ENCODE measurements around the gene EFHC1. TPM values are rescaled to one million over a fixed set of nuclear protein-coding genes. Genes with fewer than 3 reads are reported as not detected.

Gene EFHC1
- total and polyA plus RNA-seq, 2 donors (not counting 1 experiment from before 2014, with no cell fraction given) = 19.4 to 34.8 TPM

- H3K4me1 Mint-ChIP-seq = peaks cover 53% of the 10 kb centered on the region
- no peaks in the 10 kb centered on the region for H3K27me3 Mint-ChIP-seq
- intact Hi-C loops (cut with micrococcal nuclease) = loop anchor here (5.0 to 10.0 kb wide), 2 partner anchors 86 to 309 kb away; partner anchors contain the start of gene PKHD1
- Histone ChIP-seq H4K20me1 (ENCODE audit: control insufficient read depth, insufficient read depth, low read length, poor library complexity, severe bottlenecking) (no peaks in the 10 kb centered on the region), H3K9ac (ENCODE audit: low read length) (no peak overlapping the region), H3K36me3 (replicated peaks in 1 of 2; ENCODE audit: control extremely low read depth in 1 of 2, control insufficient read depth in 1 of 2, extremely low read depth in 1 of 2, insufficient read depth in 2 of 2, low read length in 1 of 2) (no peaks in the 10 kb centered on the region), H3K79me2 (ENCODE audit: control insufficient read depth, insufficient read depth, low read length) (peaks cover 6% of the 10 kb centered on the region), H2AFZ (ENCODE audit: insufficient read depth, low read depth, low read length, poor library complexity, severe bottlenecking) (no peak overlapping the region), H3K27ac (ENCODE audit: low read length in 2 of 2) (no peak overlapping the region), H3K9me3 (ENCODE audit: control extremely low read depth in 1 of 3, control insufficient read depth in 2 of 3, insufficient read depth in 1 of 3, low read length in 2 of 3) (no peaks in the 10 kb centered on the region), H3K4me2 (replicated peaks; ENCODE audit: low read depth, low read length, poor library complexity, severe bottlenecking) (peak overlapping the region; percentile 18), H3K4me3 (ENCODE audit: control extremely low read depth in 1 of 5, extremely low read depth in 1 of 5, insufficient read depth in 1 of 5, low read depth in 2 of 5, low read length in 4 of 5) (no peak overlapping the region), H3K27me3 (replicated peaks in 1 of 4; ENCODE audit: control extremely low read depth in 1 of 4, control insufficient read depth in 3 of 4, insufficient read depth in 4 of 4, low read length in 3 of 4) (no peaks in the 10 kb centered on the region), H3K4me1 (ENCODE audit: control insufficient read depth in 2 of 2, insufficient read depth in 2 of 2, low read length in 2 of 2) (peaks cover 26 to 27% of the 10 kb centered on the region in 2 donors)
- no peak overlapping the region for H3K27ac Mint-ChIP-seq
- ATAC-seq (ENCODE audit: low read depth) (no peak), DNase-seq (no peak)
- TF ChIP-seq EZH2 (IDR thresholded peaks at IDR 0.05; ENCODE audit: borderline replicate concordance, insufficient read depth, low read depth, low read length, poor library complexity, severe bottlenecking) (no peak), CTCF (IDR thresholded peaks at IDR 0.05) (no peak)
- WGBS (ENCODE audit: insufficient coverage) = 100% methylated on average over 1 of the region's 1 CpG
- no peak overlapping the region for H3K4me3 Mint-ChIP-seq
- no peaks in the 10 kb centered on the region for H3K9me3 Mint-ChIP-seq (ENCODE audit: insufficient read depth)
- CTCF ChIA-PET = no interaction called here
- POLR2A ChIA-PET = no interaction called here
These were observed 26.4 kb upstream of the EFHC1 start for GRCh38 chr6:52393780-52394179.

- no peaks in the 10 kb centered on the region for H4K20me1 ChIP-seq (ENCODE audit: control insufficient read depth, insufficient read depth, low read length, poor library complexity, severe bottlenecking)
- H3K4me1 ChIP-seq (ENCODE audit: control insufficient read depth in 2 of 2, insufficient read depth in 2 of 2, low read length in 2 of 2) = peaks cover 26 to 27% of the 10 kb centered on the region in 2 donors
- no peaks in the 10 kb centered on the region for H3K9me3 ChIP-seq (ENCODE audit: control extremely low read depth in 1 of 3, control insufficient read depth in 2 of 3, insufficient read depth in 1 of 3, low read length in 2 of 3)
- no CpG with 5 or more reads among the region's 4 CpGs for WGBS (ENCODE audit: insufficient coverage)
- H3K27me3 ChIP-seq (replicated peaks in 1 of 4; ENCODE audit: control extremely low read depth in 1 of 4, control insufficient read depth in 3 of 4, insufficient read depth in 4 of 4, low read length in 3 of 4) = no peaks in the 10 kb centered on the region
- Mint-ChIP-seq H3K4me3 (peak overlapping the region; percentile 11), H3K27ac (no peak overlapping the region), H3K4me1 (peaks cover 52% of the 10 kb centered on the region), H3K9me3 (ENCODE audit: insufficient read depth) (no peaks in the 10 kb centered on the region), H3K27me3 (no peaks in the 10 kb centered on the region)
- ChIA-PET CTCF (interaction anchor here (1.2 kb wide), 1 partner anchor 108 kb away, joined by 3 read pairs; no protein-coding TSS in a partner anchor), POLR2A (no interaction called here)
- no peak overlapping the region for H3K4me3 ChIP-seq (ENCODE audit: control extremely low read depth in 1 of 5, extremely low read depth in 1 of 5, insufficient read depth in 1 of 5, low read depth in 2 of 5, low read length in 4 of 5)
- H3K36me3 ChIP-seq (replicated peaks in 1 of 2; ENCODE audit: control extremely low read depth in 1 of 2, control insufficient read depth in 1 of 2, extremely low read depth in 1 of 2, insufficient read depth in 2 of 2, low read length in 1 of 2) = no peaks in the 10 kb centered on the region
- no peak for TF ChIP-seq CTCF (IDR thresholded peaks at IDR 0.05)
- TF ChIP-seq EZH2 (IDR thresholded peaks at IDR 0.05; ENCODE audit: borderline replicate concordance, insufficient read depth, low read depth, low read length, poor library complexity, severe bottlenecking) = no peak
- H2AFZ ChIP-seq (ENCODE audit: insufficient read depth, low read depth, low read length, poor library complexity, severe bottlenecking) = no peak overlapping the region
- H3K27ac ChIP-seq (ENCODE audit: low read length in 2 of 2) = no peak overlapping the region
- peak overlapping the region; percentile 18 for H3K4me2 ChIP-seq (replicated peaks; ENCODE audit: low read depth, low read length, poor library complexity, severe bottlenecking)
- peaks cover 6% of the 10 kb centered on the region for H3K79me2 ChIP-seq (ENCODE audit: control insufficient read depth, insufficient read depth, low read length)
- ATAC-seq (ENCODE audit: low read depth) (peak; percentile 35), DNase-seq (peak; percentile 33)
- no peak overlapping the region for H3K9ac ChIP-seq (ENCODE audit: low read length)
- intact Hi-C loops (cut with micrococcal nuclease) = loop anchor here (5.0 to 10.0 kb wide), 2 partner anchors 87 to 309 kb away; partner anchors contain the start of gene PKHD1
These were observed 25.9 kb upstream of the EFHC1 start for GRCh38 chr6:52394251-52394666.

All from B cell (primary cell).